ENCODE results near the gene ZBTB18. TPM values are rescaled to one million over a fixed set of nuclear protein-coding genes. Genes with fewer than 3 reads are reported as not detected.

ZBTB18 gene
- total RNA-seq, 1 experiment from 2014 or later, result 15.2 TPM

- H3K27me3 ChIP-seq (replicated peaks; ENCODE audit: insufficient read depth, low read depth, low read length, poor library complexity), result no peaks in the 10 kb centered on the region
- intact Hi-C loops (cut with micrococcal nuclease; ENCODE audit: unreplicated experiment), result no loop called here
- no peak overlapping the region for H3K4me3 ChIP-seq (ENCODE audit: low read depth, low read length, poor library complexity, severe bottlenecking)
- BruUV-seq (replicated peaks), result no TSS peak
- H3K4me1 ChIP-seq (ENCODE audit: insufficient read depth, low read length, poor library complexity, severe bottlenecking), result no peaks in the 10 kb centered on the region
- no peak for DNase-seq (ENCODE audit: low spot score)
- H3K9me3 ChIP-seq (ENCODE audit: low read depth, low read length, poor library complexity, severe bottlenecking), result no peaks in the 10 kb centered on the region
- no peak overlapping the region for H3K27ac ChIP-seq (ENCODE audit: low read depth, low read length, poor library complexity, severe bottlenecking)
- ChIA-PET CTCF (no interaction called here), POLR2A (ENCODE audit: low non-redundant PET) (no interaction called here)
- H3K36me3 ChIP-seq (ENCODE audit: insufficient read depth, low read length, poor library complexity, severe bottlenecking), result no peaks in the 10 kb centered on the region
- TF ChIP-seq EZH2 (IDR thresholded peaks at IDR 0.05; ENCODE audit: borderline replicate concordance, low read depth, low read length, poor library complexity, severe bottlenecking) (no peak), CTCF (conservative IDR thresholded peaks at IDR 0.05; ENCODE audit: low read depth, low read length) (no peak)
Measured at GRCh38 chr1:244067893-244068292, 16.8 kb downstream of the ZBTB18 start.

- H3K27ac ChIP-seq (ENCODE audit: low read depth, low read length, poor library complexity, severe bottlenecking), result no peak overlapping the region
- no peaks in the 10 kb centered on the region for H3K36me3 ChIP-seq (ENCODE audit: insufficient read depth, low read length, poor library complexity, severe bottlenecking)
- no peak for TF ChIP-seq CTCF (conservative IDR thresholded peaks at IDR 0.05; ENCODE audit: low read depth, low read length)
- TF ChIP-seq EZH2 (IDR thresholded peaks at IDR 0.05; ENCODE audit: borderline replicate concordance, low read depth, low read length, poor library complexity, severe bottlenecking), result no peak
- BruUV-seq (replicated peaks), result no TSS peak
- no peak for DNase-seq (ENCODE audit: low spot score)
- intact Hi-C loops (cut with micrococcal nuclease; ENCODE audit: unreplicated experiment), result no loop called here
- ChIA-PET CTCF (no interaction called here), POLR2A (ENCODE audit: low non-redundant PET) (no interaction called here)
- H3K4me1 ChIP-seq (ENCODE audit: insufficient read depth, low read length, poor library complexity, severe bottlenecking), result no peaks in the 10 kb centered on the region
- H3K4me3 ChIP-seq (ENCODE audit: low read depth, low read length, poor library complexity, severe bottlenecking), result no peak overlapping the region
- no peaks in the 10 kb centered on the region for H3K27me3 ChIP-seq (replicated peaks; ENCODE audit: insufficient read depth, low read depth, low read length, poor library complexity)
- no peaks in the 10 kb centered on the region for H3K9me3 ChIP-seq (ENCODE audit: low read depth, low read length, poor library complexity, severe bottlenecking)
Measured at GRCh38 chr1:244068567-244068966, 17.5 kb downstream of the ZBTB18 start.

GRCh38 chr1:244069326-244069898 lies 18.3 kb downstream of the ZBTB18 start:
- BruUV-seq (replicated peaks), result no TSS peak
- H3K27ac ChIP-seq (ENCODE audit: low read depth, low read length, poor library complexity, severe bottlenecking), result no peak overlapping the region
- no peaks in the 10 kb centered on the region for H3K9me3 ChIP-seq (ENCODE audit: low read depth, low read length, poor library complexity, severe bottlenecking)
- DNase-seq (ENCODE audit: low spot score), result no peak
- H3K27me3 ChIP-seq (replicated peaks; ENCODE audit: insufficient read depth, low read depth, low read length, poor library complexity), result no peaks in the 10 kb centered on the region
- no peaks in the 10 kb centered on the region for H3K36me3 ChIP-seq (ENCODE audit: insufficient read depth, low read length, poor library complexity, severe bottlenecking)
- ChIA-PET POLR2A (ENCODE audit: low non-redundant PET) (no interaction called here), CTCF (no interaction called here)
- intact Hi-C loops (cut with micrococcal nuclease; ENCODE audit: unreplicated experiment), result no loop called here
- TF ChIP-seq CTCF (conservative IDR thresholded peaks at IDR 0.05; ENCODE audit: low read depth, low read length), result no peak
- no peak for TF ChIP-seq EZH2 (IDR thresholded peaks at IDR 0.05; ENCODE audit: borderline replicate concordance, low read depth, low read length, poor library complexity, severe bottlenecking)
- no peak overlapping the region for H3K4me3 ChIP-seq (ENCODE audit: low read depth, low read length, poor library complexity, severe bottlenecking)
- H3K4me1 ChIP-seq (ENCODE audit: insufficient read depth, low read length, poor library complexity, severe bottlenecking), result no peaks in the 10 kb centered on the region
